ENCODE measurements around the gene STAM.

GRCh38 chr10:17765602-17766001, 121.7 kb downstream of the STAM start:
- TF ChIP-seq CTCF (IDR thresholded peaks at IDR 0.05) (no peak), POLR2A (IDR thresholded peaks at IDR 0.05) (no peak)
